GM12865 (cell line): ENCODE measurements around the gene TSPAN8.
"Not testable (repeated sequence)": the region's sequence is repeated elsewhere in the genome, so short reads cannot be mapped to it uniquely, and the experiment has no call there.

Experiments
- DNase-seq: peaks from one replicate; pipeline ENCODE4 v3.0.0; 2010; ENCODE audit warnings: low read depth
- H3K4me3 ChIP-seq: 2 replicates; pipeline ENCODE4 v1.5.1; 2011; ENCODE audit warnings: mild to moderate bottlenecking, low read depth, low read length, control low read depth
- CTCF ChIP-seq: IDR thresholded peaks from 2 replicates; pipeline ENCODE4 v1.5.1; 2011; ENCODE audit warnings: low read length, control low read depth, low read depth, inconsistent platforms; ENCODE audit not compliant: insufficient read depth; ENCODE audit errors: missing control alignments

Gene TSPAN8

GRCh38 chr12:71159264-71159663, 1.5 kb upstream of the TSPAN8 start:
- no peak for DNase-seq
- no peak for TF ChIP-seq CTCF
- H3K4me3 ChIP-seq = no peak overlapping the region

GRCh38 chr12:71158361-71158882, 623 bp upstream of the TSPAN8 start:
- no peak for TF ChIP-seq CTCF
- DNase-seq = no peak
- no peak overlapping the region for H3K4me3 ChIP-seq

GRCh38 chr12:71155225-71155624, 2.6 kb downstream of the TSPAN8 start:
- no peak for DNase-seq
- H3K4me3 ChIP-seq = no peak overlapping the region
- no peak for TF ChIP-seq CTCF

GRCh38 chr12:71152851-71153250, 4.9 kb downstream of the TSPAN8 start:
- DNase-seq = no peak
- H3K4me3 ChIP-seq = no peak overlapping the region
- no peak for TF ChIP-seq CTCF

GRCh38 chr12:71150041-71150440, 7.8 kb downstream of the TSPAN8 start:
- not testable (repeated sequence) for H3K4me3 ChIP-seq, DNase-seq

- no peak for TF ChIP-seq CTCF
- DNase-seq = no peak
- H3K4me3 ChIP-seq = no peak overlapping the region
These were observed 13.1 kb downstream of the TSPAN8 start for GRCh38 chr12:71144682-71145081.

GRCh38 chr12:71142956-71143355, 14.8 kb downstream of the TSPAN8 start:
- H3K4me3 ChIP-seq = no peak overlapping the region
- TF ChIP-seq CTCF = no peak
- DNase-seq = no peak
